Measurements from ENCODE around the gene GBP5.
"Not testable (repeated sequence)": the region's sequence is repeated elsewhere in the genome, so short reads cannot be mapped to it uniquely, and the experiment has no call there.

The GBP5 gene

GRCh38 chr1:89272269-89273041, at the start of gene GBP5:
GBP5 (minus strand) TSS chr1:89272860; CDS start chr1:89269555, 3,305 bp downstream.
- not testable (repeated sequence) for DNase-seq

- no peak for DNase-seq
Observed at GRCh38 chr1:89322402-89322801, 49.7 kb upstream of the GBP5 start.

DNA sequence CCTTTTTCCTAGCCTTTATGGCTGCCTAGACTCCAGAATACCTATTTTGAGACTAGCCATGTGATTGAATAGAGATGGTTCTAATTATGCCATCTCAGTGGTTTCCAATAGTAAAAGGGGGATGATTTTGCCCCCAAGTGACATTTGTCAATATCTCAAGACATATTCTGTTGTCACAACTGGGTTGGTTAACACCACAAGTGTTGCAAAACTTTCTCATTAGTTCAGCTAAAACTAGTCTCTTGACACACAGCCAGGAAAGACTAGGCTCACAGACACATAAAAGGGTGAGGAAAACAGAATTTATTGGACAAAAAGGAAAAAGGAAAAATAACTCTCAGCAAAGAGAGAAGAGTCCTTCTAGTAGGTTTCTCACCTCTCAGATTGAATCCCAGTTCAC, 39.9 kb upstream of the GBP5 start:
- no peak for DNase-seq

DNA sequence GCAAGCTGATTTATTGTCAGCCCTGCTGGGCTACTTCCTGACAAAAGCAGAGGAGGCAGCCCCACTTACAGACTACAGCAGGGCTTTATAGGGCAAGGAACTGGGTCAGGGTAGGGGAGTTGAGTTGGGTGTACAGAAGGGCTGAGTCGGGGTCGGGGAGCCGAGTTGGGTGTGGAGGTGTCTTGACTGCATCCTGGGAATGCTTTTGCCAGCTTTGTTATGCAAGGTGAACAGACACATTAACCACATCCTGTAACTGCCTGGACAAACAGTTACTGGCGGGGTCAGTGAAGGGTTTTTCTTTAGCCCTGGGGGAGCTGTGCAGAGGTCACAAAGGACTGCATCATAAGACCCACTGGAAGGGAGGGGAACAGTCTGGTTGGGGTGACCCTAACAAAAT, 39.1 kb upstream of the GBP5 start:
- DNase-seq: no peak

GRCh38 chr1:89310976-89311375, 38.3 kb upstream of the GBP5 start:
- DNase-seq: no peak

- DNase-seq: no peak
Observed at GRCh38 chr1:89310505-89310904, 37.8 kb upstream of the GBP5 start.

- no peak for DNase-seq
Observed at GRCh38 chr1:89309828-89310227, 37.2 kb upstream of the GBP5 start.

DNA sequence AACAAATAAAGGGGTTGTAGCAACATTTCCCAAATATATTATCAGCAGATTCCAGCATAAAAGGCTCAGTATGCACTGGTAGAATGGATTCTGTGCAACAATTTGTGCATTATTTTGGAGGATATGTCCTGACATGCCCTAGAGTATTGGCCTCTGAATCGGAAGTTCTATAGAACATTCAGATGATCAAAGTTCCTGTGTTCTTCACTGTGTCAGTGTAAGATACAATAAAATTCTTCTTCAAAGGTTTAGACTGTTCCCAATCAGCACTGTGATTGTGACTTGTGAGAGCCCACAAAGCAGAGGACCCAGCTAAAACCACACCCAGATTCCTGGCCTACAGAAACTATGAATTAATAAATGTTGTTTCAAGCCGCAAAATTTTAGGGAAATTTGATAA, 33.6 kb upstream of the GBP5 start:
- DNase-seq: no peak

- DNase-seq: no peak
Observed at GRCh38 chr1:89305493-89305892, 32.8 kb upstream of the GBP5 start.

- DNase-seq: no peak
Observed at GRCh38 chr1:89304572-89305230, 32.0 kb upstream of the GBP5 start.

- DNase-seq: no peak
Observed at GRCh38 chr1:89302697-89303332, 30.2 kb upstream of the GBP5 start.

GRCh38 chr1:89299739-89300463, 27.2 kb upstream of the GBP5 start:
- DNase-seq: not testable (repeated sequence)

GRCh38 chr1:89298461-89298860, 25.8 kb upstream of the GBP5 start:
- no peak for DNase-seq

GRCh38 chr1:89295187-89295586, 22.5 kb upstream of the GBP5 start:
- no peak for DNase-seq

GRCh38 chr1:89291276-89291675, 18.6 kb upstream of the GBP5 start:
- DNase-seq: no peak

- DNase-seq: no peak
Observed at GRCh38 chr1:89288051-89288340, 15.3 kb upstream of the GBP5 start.

- DNase-seq: no peak
Observed at GRCh38 chr1:89287181-89288050, 14.8 kb upstream of the GBP5 start.

DNA sequence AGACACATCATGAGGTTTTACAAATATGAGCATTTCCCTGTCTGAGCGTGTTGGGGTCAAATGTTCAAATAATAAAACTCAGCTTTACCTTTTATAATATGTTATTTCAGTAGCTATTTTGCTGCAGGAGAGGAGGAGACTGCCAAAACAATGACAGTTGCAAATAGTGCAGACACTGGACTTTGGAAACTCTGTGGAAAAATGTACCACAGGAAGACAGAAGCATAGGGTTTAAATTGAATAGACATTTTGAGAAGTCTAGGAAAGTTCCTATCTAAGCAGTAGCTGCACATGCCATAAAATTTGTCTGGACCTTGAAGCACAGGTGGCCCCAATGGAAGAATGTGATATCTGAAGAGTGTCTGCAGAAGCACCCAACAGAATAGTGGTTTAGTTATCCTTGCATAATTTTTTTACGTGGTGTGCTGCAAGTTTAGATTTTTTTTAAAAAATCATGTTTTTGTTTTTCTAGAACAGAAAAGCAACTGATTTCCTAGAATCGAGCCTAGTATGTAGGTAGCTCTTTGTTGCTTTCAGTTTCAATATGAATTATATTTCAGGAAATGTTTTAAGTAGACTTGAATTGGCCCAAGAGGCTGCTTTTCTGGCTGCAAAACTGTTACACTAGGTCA, 14.0 kb upstream of the GBP5 start:
- no peak for DNase-seq

GRCh38 chr1:89285745-89286380, 13.2 kb upstream of the GBP5 start:
- no peak for DNase-seq

GRCh38 chr1:89284078-89284763, 11.6 kb upstream of the GBP5 start:
- DNase-seq: not testable (repeated sequence)

- no peak for DNase-seq
Observed at GRCh38 chr1:89280766-89281165, 8.1 kb upstream of the GBP5 start.

Data from NCI-H510A treated with DMSO at 0.1 percent for 48 hours (cell line).